Activated CD4-positive, alpha-beta T cell treated with anti-CD3 and anti-CD28 coated beads, Interleukin-2, amount 10 ng/mL, durations not matched to agents 24 days and 14 days (primary cell): ENCODE measurements around the gene PTOV1. TPM values are rescaled to one million over a fixed set of nuclear protein-coding genes. Genes with fewer than 3 reads are reported as not detected.

Experiments used
- DNase-seq: peaks from one replicate; pipeline ENCODE4 v3.0.0; 2022
- H3K27ac Mint-ChIP-seq: one replicate; pipeline ENCODE4 v1.8.0; 2022; ENCODE audit warnings: mild to moderate bottlenecking, mixed read lengths
- H3K27me3 Mint-ChIP-seq: one replicate; pipeline ENCODE4 v1.8.0; 2022; ENCODE audit warnings: mixed read lengths
- H3K36me3 Mint-ChIP-seq: one replicate; pipeline ENCODE4 v1.8.0; 2022; ENCODE audit warnings: low read depth, mild to moderate bottlenecking, mixed read lengths
- H3K4me1 Mint-ChIP-seq: one replicate; pipeline ENCODE4 v1.8.0; 2021; ENCODE audit warnings: mixed read lengths
- H3K4me3 Mint-ChIP-seq: one replicate; pipeline ENCODE4 v1.8.0; 2022; ENCODE audit warnings: mild to moderate bottlenecking, moderate library complexity, mixed read lengths
- H3K9me3 Mint-ChIP-seq: one replicate; pipeline ENCODE4 v1.8.0; 2021; ENCODE audit warnings: mixed read lengths
- intact Hi-C: fragments of 100-400 bp; cut with micrococcal nuclease; formaldehyde crosslinking; loops from one replicate; pipeline ENCODE4 v1.15.1; 2023
- total RNA-seq: library from RNA; stranded (reverse); gene quantifications from 2 replicates; pipeline ENCODE4 v1.2.3, GENCODE V29; 2022

Gene PTOV1
- total RNA-seq, 1 donor from 2014 or later: 121 TPM

DNA sequence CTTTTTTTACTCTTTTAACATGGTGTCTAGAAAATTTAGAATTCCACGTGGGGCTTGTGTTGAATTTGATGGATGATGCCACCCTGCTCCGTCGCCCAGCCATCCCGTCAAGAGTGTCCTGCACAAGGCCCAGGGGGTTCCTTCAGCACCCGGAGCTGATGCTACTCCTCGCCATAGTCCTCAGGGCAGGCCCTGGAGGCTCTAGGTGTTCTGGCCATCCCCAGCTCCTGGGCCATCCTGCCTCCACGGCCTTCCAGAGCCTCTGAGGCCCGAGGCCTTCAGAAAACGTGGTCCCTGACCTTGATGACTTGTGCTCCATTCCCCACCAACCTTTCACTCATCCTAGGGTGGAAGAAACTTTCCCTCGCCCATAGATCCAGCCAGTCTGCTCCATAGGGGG, 22.9 kb downstream of the PTOV1 start:
- Mint-ChIP-seq H3K9me3 (no peaks in the 10 kb centered on the region), H3K4me3 (no peak overlapping the region), H3K27ac (no peak overlapping the region), H3K27me3 (no peaks in the 10 kb centered on the region), H3K36me3 (peaks cover 8% of the 10 kb centered on the region), H3K4me1 (peaks cover 31% of the 10 kb centered on the region)
- intact Hi-C loops: loop anchor here (10.0 kb wide), 1 partner anchor 111 kb away; no protein-coding TSS in a partner anchor
- DNase-seq: no peak

DNA sequence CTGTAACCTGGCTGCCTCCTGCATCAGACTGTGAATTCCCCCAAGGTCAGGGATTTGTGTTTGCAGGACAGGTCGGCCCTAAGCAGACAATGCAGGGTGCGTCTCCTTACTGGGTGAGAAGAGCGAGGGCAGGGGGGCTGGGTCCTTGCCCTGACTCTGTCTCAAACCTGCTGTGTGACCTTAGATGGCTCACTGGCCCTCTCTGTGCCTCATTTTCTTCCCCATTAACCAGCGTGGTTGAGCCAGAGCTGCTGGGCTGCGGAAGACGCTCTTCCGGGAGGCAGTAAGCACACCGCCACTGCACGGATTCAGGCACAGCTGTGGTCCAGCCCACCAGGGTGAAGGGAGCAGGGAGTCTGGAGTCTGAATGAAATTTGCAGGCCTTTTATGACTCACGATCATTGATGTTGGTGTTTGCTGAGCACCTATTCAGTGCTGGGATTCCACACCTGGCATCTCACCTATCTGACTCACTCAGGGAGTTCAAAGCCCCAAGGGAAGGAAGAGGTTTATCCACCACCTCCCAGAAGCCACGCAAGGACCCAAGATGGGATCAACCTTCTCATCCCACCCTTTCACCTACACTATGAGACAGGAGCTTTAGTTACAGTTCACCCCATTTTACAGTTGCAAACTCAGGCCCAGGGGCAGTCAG, 23.7 kb downstream of the PTOV1 start:
- Mint-ChIP-seq H3K36me3 (peaks cover 12% of the 10 kb centered on the region), H3K9me3 (no peaks in the 10 kb centered on the region), H3K27me3 (no peaks in the 10 kb centered on the region), H3K27ac (peak overlapping the region; percentile 65), H3K4me1 (peaks cover 34% of the 10 kb centered on the region), H3K4me3 (no peak overlapping the region)
- no peak for DNase-seq
- intact Hi-C loops: loop anchor here (5.0 to 10.0 kb wide), 2 partner anchors 110 to 1237 kb away; partner anchors contain the start of gene DBP

DNA sequence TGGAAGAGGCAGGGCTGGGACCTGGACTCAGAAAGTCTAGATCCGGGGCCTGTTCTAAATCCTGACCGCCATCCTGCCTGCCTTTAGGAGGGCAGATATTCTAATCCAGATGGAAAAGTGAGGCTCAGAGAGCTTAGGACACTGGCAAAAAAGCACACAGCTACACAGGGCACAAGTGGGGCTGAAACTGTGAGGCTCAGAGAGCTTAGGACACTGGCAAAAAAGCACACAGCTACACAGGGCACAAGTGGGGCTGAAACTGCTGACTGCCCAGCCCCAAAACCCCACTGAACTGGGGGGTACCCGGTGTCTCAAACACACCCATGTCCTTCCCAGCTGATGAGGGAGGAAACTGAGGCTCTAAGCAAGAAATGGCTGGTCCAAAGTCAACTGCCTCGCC, 24.2 kb downstream of the PTOV1 start:
- Mint-ChIP-seq H3K27ac (peak overlapping the region; percentile 65), H3K4me3 (no peak overlapping the region), H3K27me3 (no peaks in the 10 kb centered on the region), H3K36me3 (peaks cover 14% of the 10 kb centered on the region), H3K4me1 (peaks cover 33% of the 10 kb centered on the region), H3K9me3 (no peaks in the 10 kb centered on the region)
- intact Hi-C loops: loop anchor here (5.0 to 10.0 kb wide), 2 partner anchors 110 to 1238 kb away; partner anchors contain the start of gene DBP
- no peak for DNase-seq

DNA sequence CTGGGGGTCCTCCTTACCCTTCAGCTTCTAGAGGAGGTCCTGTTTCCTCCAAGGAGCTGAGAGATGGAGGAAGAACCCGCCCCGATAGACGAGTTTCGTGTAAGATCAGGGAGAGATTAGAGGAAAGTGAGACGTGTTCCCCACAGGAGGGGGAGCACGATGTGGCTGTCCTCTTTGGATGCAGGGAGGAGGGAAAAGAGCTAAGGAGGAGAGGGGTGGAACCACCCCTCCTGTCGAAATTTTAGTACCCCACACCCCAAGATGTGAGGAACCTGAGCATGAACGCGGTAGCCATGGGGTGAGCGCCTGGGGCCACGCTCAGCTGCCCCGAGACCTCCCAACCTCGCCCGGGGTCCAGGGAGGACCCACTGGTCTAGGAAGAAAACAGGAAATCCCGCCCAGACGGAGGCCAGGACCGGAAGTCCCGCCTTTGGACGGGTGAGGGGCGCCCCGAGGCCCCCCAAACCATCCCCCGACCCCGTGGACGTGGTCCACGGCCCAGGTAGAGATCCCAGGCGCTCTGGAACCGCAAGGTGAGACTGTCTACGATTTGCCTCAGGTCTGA, 25.0 kb downstream of the PTOV1 start:
- intact Hi-C loops: loop anchor here (1.0 to 10.0 kb wide), 6 partner anchors 26 to 1239 kb away; partner anchors contain the start of genes DBP, RPS11 and RRAS

DNA sequence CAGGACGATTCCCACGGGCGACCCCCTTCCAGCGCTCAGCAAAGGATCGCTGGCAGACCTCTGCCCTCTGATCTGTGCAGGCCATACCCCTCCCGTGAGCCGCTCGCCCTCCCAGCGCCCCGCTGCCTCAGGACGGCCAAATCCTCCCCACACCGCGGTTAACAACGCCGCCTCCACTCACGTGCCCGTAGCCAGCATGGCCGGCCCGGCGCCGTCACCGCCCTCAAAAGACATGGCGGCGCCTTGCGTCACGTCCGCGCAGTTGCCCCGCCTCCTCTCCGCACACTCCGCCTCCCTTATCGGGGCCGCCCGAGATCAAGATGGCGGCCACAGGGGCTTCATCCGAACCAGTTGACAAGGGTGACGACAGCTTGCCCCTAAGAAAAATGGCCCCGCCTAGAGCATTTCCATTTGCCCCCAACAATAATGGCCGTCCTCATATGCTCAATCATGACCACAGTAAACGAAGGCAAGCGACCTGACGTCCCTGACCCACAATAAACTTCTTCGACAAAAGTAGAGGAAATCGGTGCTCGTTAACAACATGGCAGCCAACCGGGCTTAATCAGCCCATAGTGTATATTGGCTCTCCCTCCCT, 25.6 kb downstream of the PTOV1 start:
- Mint-ChIP-seq H3K36me3 (peaks cover 23% of the 10 kb centered on the region), H3K27ac (no peak overlapping the region), H3K9me3 (no peaks in the 10 kb centered on the region), H3K27me3 (no peaks in the 10 kb centered on the region), H3K4me3 (no peak overlapping the region), H3K4me1 (peaks cover 29% of the 10 kb centered on the region)
- intact Hi-C loops: loop anchor here (1.0 to 10.0 kb wide), 13 partner anchors 7 to 1239 kb away; partner anchors contain the start of genes ATF5, DBP, FUZ and NUP62
- DNase-seq: peak; percentile 100

More for the DNA sequence above, 25.0 kb downstream of the PTOV1 start:
- Mint-ChIP-seq H3K4me1 (peaks cover 29% of the 10 kb centered on the region), H3K36me3 (peaks cover 20% of the 10 kb centered on the region), H3K4me3 (no peak overlapping the region), H3K9me3 (no peaks in the 10 kb centered on the region), H3K27me3 (no peaks in the 10 kb centered on the region), H3K27ac (no peak overlapping the region)
- peak; percentile 91 for DNase-seq

DNA sequence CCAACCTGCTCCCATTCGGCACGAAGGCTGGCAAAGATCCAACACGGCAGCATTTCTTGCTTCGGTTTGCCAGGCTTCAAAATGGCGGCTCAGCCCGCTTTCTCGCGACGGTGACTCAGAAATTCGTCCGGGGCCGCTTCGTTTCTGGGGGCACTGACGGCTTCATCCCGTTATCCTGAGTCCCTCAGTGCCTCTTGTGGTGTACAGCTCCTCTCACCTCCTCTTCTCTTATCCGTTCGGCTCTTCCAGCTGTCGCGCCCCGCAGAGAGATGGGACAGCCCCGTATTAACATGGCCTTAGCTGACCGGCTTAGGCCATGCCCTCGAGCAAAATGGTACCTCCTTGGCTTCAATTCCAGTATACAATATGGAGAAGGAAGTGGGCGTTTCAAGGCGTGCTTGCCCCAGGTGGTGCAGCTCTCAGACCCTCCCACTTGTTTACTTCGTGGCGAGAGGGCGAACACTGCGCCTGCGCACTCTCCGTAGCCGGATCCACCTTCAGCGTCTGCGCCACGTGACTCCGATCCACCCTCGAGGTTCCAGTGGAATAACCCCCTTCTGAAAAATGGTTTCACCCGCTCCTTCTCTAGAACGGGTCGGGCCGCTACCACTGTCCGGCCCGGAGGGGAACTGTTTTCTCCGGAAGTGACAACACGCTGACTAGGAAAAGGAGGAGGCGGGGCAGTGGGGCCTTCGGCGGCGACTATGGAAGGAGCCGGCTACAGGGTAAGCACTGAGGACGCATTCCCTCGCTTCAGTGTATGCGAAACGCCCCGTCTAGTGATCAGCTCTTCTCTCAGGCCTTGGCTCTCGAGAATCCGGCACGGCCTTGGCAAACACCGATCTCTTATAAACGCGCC, 26.3 kb downstream of the PTOV1 start, which contains the start of the genes AKT1S1 and TBC1D17:
TSS of gene AKT1S1 (minus strand) at position 336 of the 859 bp plus-strand sequence. CDS start 4,060 bp downstream, outside the sequence.
TSS of gene TBC1D17 (plus strand) at position 683 of the 859 bp plus-strand sequence. CDS start at position 705, 22 bp downstream.
- no peak within 1 kb of the TSS for H3K27ac Mint-ChIP-seq
- H3K4me3 Mint-ChIP-seq: no peak within 1 kb of the TSS
- intact Hi-C loops: loop anchor here (1.0 to 10.0 kb wide), 10 partner anchors 8 to 1240 kb away; partner anchors contain the start of genes ATF5, DBP, FUZ and NUP62
- peak; percentile 100 for DNase-seq
- H3K27me3 Mint-ChIP-seq: no peaks in the 10 kb centered on the region
- peaks cover 23% of the 10 kb centered on the region for H3K36me3 Mint-ChIP-seq
- H3K4me1 Mint-ChIP-seq: peaks cover 23% of the 10 kb centered on the region
- H3K9me3 Mint-ChIP-seq: no peaks in the 10 kb centered on the region

DNA sequence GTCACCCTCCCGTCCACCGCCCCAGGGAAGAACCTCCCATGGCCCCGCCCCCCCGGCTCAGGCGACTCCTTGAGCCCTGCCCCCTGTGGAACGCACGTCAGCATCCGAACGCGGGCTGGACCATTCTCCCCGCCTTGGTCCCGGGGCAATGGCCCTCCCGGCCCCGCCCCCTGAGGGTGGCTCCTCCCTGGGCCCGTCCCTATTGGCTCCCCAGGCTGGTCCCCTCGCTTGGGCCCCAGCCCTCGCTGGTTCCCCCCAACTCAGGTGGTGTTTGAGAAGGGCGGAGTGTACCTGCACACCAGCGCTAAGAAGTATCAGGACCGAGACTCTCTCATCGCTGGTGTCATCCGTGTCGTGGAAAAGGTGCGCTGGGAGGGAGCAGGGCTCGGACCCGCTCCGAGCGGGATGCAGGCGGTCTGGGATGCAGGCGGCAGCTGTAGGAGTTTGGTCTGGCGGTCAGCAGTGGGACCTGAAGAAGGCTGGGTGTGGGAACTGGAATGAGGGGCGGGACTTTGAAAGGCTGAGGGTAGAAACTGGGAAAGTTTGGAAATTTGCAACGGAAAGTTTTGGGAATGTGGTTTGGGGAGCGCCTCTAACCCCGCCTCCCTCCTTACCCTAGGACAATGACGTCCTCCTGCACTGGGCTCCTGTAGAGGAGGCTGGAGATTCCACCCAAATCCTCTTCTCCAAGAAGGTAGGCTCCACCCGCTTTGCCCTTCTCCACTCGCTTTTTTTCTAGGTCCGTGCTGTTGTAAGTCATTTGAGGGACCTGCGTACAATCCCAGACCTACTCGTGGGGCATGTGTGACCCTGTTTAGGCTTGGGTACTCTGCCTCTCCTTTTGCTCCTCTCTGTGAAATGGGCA, 27.2 kb downstream of the PTOV1 start:
- H3K36me3 Mint-ChIP-seq: peaks cover 30% of the 10 kb centered on the region
- H3K27me3 Mint-ChIP-seq: no peaks in the 10 kb centered on the region
- no peak overlapping the region for H3K27ac Mint-ChIP-seq
- intact Hi-C loops: loop anchor here (1.0 to 10.0 kb wide), 10 partner anchors 9 to 1241 kb away; partner anchors contain the start of genes ATF5, DBP, FUZ and NUP62
- H3K4me3 Mint-ChIP-seq: no peak overlapping the region
- H3K4me1 Mint-ChIP-seq: peaks cover 21% of the 10 kb centered on the region
- DNase-seq: peak; percentile 100
- H3K9me3 Mint-ChIP-seq: no peaks in the 10 kb centered on the region

DNA sequence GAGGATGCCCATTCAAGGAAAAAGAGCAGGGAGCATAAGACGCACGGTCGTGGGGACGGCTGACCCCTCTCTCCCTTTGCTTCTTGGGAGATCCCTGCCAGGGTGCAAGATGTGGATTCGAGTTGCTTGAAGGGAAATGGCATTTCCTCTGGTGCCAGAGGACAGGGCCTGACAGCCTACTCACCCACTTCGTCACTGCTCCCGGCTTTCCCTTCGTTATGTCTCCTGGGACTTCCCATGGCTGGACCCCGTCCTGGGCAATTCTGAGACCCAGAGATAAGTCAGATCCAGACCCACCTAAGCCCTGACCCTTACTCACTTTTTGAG, 27.7 kb downstream of the PTOV1 start:
- intact Hi-C loops: loop anchor here (5.0 to 10.0 kb wide), 2 partner anchors 106 to 1241 kb away; partner anchors contain the start of gene DBP
- Mint-ChIP-seq H3K27ac (no peak overlapping the region), H3K27me3 (no peaks in the 10 kb centered on the region), H3K9me3 (no peaks in the 10 kb centered on the region), H3K36me3 (peaks cover 35% of the 10 kb centered on the region), H3K4me3 (no peak overlapping the region), H3K4me1 (peaks cover 21% of the 10 kb centered on the region)
- peak; percentile 63 for DNase-seq

DNA sequence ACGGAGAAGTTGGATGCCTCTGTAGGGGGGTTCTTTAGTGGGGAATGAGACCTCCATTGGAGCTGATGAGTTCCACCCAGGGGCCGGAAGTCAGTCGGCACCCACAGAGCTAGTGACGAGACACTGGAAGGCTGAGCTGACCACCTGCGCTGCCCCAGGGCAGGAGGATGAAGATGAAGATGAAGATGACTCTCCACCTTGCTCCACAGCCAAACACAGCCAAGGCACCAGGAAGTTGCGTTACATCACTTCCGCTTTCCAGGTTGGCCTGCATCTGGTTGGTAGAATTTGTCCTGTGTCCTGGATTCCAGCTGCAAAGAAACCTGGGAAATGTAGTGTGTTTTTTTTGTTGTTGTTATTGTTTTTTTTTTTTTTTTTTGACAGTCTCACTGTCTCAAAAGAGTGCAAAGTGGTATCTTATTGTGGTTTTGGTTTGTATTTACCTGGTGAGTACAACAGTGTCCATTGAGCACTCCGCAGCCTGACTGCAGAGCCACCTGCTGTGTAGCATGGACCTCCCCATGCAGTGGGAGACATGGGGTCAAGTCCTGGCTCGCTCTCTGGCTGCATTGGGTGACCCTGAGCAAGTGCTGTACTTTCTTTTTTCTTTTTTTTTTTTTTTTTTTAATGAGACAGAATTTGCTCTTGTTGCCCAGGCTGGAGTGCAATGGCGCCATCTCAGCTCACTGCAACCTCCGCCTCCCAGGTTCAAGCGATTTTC, 28.4 kb downstream of the PTOV1 start:
- Mint-ChIP-seq H3K36me3 (peaks cover 39% of the 10 kb centered on the region), H3K9me3 (no peaks in the 10 kb centered on the region), H3K27ac (no peak overlapping the region), H3K4me3 (no peak overlapping the region), H3K27me3 (no peaks in the 10 kb centered on the region), H3K4me1 (peaks cover 21% of the 10 kb centered on the region)
- peak; percentile 74 for DNase-seq
- intact Hi-C loops: loop anchor here (5.0 to 10.0 kb wide), 2 partner anchors 105 to 1242 kb away; partner anchors contain the start of gene DBP

DNA sequence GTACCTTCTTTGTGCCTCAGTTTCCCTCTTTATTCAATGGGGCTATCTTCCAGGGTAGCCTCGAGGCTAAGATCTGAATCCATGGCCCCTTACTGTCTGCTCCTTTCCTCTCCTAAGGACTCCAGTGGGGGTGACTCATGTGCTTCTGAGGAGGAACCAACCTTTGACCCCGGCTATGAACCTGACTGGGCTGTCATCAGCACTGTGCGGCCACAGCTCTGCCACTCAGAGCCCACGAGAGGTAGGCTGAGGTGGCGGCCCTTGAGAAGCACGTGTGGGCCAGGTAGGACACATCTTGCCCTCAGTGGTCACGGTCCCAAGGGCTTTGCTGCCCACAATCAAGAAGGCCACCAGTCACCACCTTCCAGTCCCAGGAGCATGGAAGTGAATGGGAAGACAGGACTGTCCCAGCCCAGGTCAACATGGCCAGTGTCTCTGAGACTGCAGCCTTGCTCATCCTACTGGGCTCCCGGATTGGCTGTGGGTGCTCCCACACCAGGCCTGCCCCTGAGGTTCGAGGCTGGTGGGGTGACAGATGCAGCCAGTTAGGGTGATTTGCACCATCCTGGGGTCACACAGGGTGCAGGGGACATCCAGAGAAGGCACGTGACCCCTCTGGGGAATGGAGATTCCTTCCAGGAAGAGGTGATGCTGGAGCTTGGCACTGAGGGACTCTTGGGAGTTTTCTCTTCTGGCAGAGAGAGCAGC, 29.4 kb downstream of the PTOV1 start:
- Mint-ChIP-seq H3K4me3 (no peak overlapping the region), H3K36me3 (peaks cover 47% of the 10 kb centered on the region), H3K27ac (no peak overlapping the region), H3K4me1 (peaks cover 18% of the 10 kb centered on the region), H3K27me3 (no peaks in the 10 kb centered on the region), H3K9me3 (no peaks in the 10 kb centered on the region)
- DNase-seq: no peak
- intact Hi-C loops: no loop called here

DNA sequence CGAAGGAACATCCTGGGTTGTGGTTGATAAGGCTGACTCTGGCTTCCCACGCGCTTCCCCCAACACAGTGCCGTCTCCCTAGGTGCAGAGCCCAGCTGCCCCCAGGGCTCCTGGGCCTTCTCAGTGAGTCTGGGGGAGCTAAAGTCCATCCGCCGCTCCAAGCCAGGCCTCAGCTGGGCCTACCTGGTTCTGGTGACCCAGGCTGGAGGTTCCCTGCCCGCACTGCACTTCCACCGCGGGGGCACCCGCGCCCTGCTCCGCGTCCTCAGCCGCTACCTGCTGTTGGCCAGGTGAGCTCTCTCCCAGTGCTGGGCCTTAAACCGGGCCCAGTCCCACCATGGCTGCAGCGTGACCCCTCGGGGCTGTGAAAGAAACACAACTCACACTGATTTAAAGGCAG, 30.2 kb downstream of the PTOV1 start:
- Mint-ChIP-seq H3K27me3 (no peaks in the 10 kb centered on the region), H3K4me3 (no peak overlapping the region), H3K4me1 (peaks cover 12% of the 10 kb centered on the region), H3K9me3 (no peaks in the 10 kb centered on the region), H3K27ac (no peak overlapping the region), H3K36me3 (peaks cover 50% of the 10 kb centered on the region)
- intact Hi-C loops: no loop called here
- DNase-seq: no peak
